GM19238 (cell line): ENCODE data around the gene GYPC.
"Not testable (repeated sequence)": the region's sequence is repeated elsewhere in the genome, so short reads cannot be mapped to it uniquely, and the experiment has no call there.

ENCODE experiments used
- DNase-seq: peaks from one replicate; pipeline ENCODE4 v3.0.0; 2011; ENCODE audit warnings: low spot score; ENCODE audit not compliant: insufficient read length

Gene GYPC

DNA sequence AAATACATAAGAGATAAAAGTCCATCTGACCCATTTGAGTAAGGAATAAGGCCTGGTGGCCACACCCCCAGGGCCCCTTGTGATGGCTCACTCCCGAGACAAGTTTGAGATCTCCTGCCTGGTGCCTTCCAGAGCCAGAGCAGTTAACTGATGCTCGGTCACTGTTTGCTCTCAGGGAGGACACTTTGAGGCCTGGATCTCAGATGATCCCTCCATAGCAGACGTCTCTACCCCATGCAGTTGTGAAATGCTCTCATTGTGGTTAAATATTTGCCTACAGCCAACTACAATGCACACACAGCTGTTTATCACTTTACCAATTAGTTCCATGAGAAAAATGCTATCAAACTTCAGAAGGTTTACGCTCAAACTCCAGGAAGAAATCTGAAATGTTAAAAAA lies 12.3 kb downstream of the GYPC start:
- DNase-seq = no peak

DNA sequence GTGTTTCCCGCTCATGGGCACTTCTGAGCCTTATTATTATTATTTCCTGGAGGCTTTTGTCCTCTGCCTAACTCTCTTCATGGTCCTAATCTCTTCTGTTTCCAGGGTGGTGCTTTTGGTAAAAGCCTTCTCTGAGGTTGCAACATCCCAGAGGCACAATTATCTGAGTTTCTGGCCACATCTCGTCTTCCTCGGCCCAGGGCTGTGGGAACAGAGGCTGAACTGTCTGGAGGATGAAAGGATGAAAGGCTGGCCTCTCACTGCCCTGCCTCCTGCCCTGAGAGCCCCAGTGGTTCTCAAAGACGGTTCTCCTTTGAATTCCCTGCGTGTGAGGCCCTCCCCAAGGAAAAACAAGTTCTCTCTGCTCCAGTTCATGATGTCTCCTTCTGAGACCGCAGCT lies 13.8 kb downstream of the GYPC start:
- no peak for DNase-seq

- no peak for DNase-seq
These were observed 15.5 kb downstream of the GYPC start for GRCh38 chr2:126671488-126671887.

- DNase-seq = no peak
These were observed 17.1 kb downstream of the GYPC start for GRCh38 chr2:126672980-126673605.

- no peak for DNase-seq
These were observed 18.3 kb downstream of the GYPC start for GRCh38 chr2:126674075-126674744.

DNA sequence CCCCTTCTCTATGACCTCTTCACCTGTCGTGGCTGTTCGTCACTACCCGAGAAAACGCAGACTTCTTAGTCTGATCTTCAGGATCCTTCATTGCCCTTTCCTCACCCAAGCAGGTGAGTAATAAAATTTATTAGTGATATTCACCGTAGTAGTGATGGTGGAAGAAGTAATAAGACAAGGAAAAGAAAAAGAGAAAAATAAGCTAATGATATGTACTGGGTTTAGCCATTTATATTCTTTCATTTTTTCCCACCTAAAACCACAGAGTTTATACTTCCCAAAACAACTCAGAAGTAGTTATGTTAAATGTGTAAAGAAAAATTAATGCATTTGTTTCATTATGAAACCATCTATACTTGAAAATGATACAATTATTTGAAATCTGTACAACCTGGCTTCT lies 19.7 kb downstream of the GYPC start:
- DNase-seq = no peak

DNA sequence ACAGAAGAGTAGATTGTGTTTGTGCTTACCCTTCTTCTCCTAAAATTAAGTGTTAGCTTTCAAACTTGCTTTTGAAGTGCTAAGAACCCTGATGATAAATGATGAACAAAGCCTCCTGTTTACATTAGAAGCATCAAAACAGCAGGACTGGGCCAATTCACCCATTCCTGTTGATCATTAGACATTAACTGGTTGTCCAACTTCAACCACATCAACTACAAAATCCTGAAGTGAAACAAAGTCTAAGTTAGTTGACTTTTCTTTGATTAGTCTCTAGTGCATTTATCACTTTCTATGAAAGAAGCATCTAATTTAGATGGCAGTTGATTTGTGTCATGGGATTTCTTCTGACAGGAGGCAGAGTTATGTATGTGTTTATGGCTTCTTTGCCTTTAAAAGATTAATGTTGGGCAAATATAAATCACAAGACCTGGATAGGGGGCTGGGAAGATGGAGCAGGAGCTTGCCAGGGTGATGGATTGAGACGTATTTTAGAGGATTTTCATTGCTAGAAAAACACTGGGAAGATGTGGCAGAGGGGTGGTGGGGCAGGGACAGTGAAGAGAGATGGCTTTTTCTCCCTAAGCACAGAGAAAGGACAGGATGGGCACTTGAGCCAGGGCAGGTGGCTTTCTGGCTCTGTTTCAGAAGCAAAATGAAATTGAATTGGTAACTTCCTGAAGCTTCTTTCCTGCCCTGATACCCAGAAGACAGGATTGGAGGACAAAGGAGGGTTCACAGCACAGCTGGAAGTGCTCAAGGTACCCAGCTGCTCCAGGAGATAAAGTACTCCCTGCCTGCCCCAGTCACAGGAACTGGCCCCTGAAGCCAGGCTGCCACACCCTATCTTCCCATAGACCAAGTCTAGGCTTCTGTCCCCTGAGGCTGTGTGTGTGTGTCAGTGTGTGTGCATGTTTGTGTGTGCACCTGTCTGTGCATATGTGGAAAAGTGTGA lies 20.5 kb downstream of the GYPC start:
- DNase-seq = no peak

GRCh38 chr2:126677176-126677538 lies 21.2 kb downstream of the GYPC start:
- no peak for DNase-seq

GRCh38 chr2:126678269-126679065 lies 22.5 kb downstream of the GYPC start:
- no peak for DNase-seq

GRCh38 chr2:126679094-126679713 lies 23.2 kb downstream of the GYPC start:
- DNase-seq = no peak

DNA sequence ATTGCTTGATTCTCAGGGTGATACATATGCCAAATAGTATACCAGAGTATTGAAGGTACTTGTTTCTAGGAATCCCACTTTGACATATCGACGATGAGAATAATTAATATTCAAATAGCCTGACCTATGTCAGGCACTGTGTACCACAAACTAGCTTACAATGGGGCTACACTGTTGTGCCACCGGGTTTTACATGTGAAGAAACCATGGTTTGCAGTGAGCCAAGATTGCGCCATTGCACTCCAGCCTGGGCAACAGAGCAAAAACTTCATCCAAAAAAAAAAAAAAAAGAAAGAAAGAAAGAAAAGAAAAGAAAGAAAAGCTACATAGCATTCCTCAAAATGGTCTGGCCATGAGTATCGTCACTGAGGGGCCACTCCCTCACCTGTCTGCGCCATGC lies 25.5 kb downstream of the GYPC start:
- no peak for DNase-seq

DNA sequence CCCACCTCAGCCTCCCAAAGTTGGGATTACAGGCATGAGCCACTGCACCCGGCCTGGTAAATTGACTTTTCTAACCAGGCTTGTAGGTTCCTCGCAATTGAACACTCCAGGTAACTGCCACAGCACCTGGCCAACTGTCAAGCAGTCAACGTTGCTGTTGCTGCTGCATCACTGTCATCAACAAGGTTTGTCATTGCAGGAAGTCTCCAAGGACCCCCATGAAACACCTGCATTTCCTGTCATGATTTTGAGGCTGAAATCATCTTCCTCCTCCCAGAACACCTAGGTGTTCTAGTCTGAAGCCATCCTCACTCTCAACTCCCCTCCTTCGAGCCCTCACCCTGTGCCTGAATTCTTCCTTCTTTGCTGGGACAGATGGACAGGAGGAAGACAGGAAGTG lies 29.7 kb downstream of the GYPC start:
- no peak for DNase-seq

DNA sequence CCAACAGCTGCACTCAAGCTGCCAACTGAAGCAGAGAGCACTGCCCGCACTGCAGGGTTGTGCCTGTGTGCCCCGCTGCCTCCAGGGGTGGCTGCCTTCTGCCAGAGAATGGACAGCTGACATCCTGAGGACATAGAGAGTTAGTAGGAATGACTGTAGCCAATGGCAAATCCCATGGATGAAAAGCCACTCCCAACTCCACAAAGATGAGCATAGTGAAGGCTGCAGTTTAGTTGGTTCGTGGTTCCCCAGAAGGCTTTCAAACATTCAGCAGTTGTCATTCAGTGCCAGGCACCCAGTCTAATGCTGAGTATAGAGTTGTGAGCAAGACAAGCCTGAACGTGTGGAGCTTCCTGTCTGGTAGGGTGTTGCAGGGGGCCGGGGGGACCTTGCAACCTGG lies 30.3 kb downstream of the GYPC start:
- DNase-seq = no peak

DNA sequence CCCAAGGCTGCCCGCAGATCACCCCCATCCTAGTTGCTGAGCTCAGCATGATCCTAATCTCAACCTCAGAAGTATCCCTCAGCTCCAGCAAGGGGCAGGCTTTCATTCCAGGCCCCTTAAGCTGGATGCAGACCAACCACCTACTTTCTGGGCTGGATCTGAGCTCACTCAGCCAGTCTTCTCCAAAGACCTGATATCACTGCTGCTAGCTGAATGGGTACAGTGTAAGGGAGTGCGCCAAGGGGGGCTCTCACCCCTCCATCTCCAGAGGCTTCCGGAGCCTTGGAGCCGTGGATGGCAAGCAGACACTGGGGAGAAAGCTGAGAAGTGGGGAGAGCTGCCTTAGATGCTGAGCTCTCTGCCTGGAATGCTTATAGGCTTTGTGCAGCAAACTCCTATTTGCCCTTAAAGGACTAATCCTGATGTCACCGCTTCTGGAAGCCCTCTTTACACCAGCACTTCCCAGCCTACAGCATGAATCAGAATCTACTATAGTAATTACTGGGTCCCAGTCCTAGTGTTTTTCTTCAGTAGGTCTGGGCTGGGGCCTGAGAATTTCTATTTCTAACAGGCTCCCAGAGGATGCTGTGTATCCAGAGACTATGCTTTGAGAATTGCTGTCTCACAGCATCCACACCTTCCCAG lies 31.0 kb downstream of the GYPC start:
- DNase-seq = no peak

DNA sequence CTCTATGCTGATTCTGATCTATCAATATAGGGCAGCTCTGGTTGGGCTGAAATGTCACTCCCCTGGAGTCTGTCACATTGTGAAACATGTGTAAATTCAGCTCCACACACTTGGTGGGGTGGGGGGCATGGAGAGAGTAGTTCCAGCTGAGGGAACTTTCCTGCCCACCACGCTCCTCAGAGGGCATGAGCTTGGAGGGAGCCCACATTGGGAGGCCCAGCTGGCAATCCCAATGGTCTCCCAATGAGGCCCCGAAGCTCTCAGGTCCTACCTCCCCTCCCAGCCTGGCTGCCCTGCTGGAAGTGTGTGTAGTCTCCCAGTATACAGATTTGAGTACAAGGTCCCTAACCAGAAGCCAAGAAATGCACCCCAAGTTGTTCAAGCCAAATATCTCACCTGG lies 31.5 kb downstream of the GYPC start:
- DNase-seq = no peak

- not testable (repeated sequence) for DNase-seq
These were observed 32.6 kb downstream of the GYPC start for GRCh38 chr2:126688594-126688993.

DNA sequence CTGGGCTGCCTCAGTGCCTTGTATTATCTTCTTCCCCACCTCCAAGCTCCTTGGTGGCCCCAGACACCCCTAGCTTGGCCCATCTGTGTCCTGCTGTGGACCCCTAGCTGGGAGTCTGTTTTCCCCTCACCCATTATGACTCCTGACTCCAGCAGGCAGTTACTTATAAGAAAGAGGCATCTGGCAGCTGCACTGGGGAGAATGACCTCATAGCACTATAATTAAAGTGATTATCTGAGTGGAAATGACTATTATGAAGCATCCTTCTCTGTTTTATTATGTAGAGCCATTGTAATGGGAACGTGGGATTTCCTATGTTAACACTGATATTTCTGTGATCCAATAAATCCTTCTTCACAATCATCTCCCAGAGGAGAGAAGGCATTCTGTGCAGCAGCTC lies 36.3 kb downstream of the GYPC start:
- DNase-seq = not testable (repeated sequence)

GRCh38 chr2:126692934-126693592 lies 37.1 kb downstream of the GYPC start:
- DNase-seq = not testable (repeated sequence)

GRCh38 chr2:126696644-126697520 lies 40.9 kb downstream of the GYPC start:
- no peak for DNase-seq
